Adipocyte (in vitro differentiated cells): ENCODE data around the gene MRTFA.
A peak's percentile ranks its signal among the peaks of the same experiment; 100 is the strongest.

Source experiments
- DNase-seq: peaks from one replicate; pipeline ENCODE4 v3.0.0-alpha.2; 2015; ENCODE audit warnings: low read depth
- H3K27me3 ChIP-seq: replicated peaks from 2 replicates; pipeline ENCODE4 v1.7.0; 2013; ENCODE audit warnings: mild to moderate bottlenecking, low read length, moderate library complexity; ENCODE audit not compliant: control insufficient read depth, insufficient read depth
- H3K36me3 ChIP-seq: 2 replicates; pipeline ENCODE4 v1.7.0; 2013; ENCODE audit warnings: low read length, mild to moderate bottlenecking, moderate library complexity; ENCODE audit not compliant: control insufficient read depth, insufficient read depth, severe bottlenecking
- H3K4me1 ChIP-seq: 2 replicates; pipeline ENCODE4 v1.7.0; 2013; ENCODE audit warnings: mild to moderate bottlenecking, low read length, moderate library complexity; ENCODE audit not compliant: control insufficient read depth, insufficient read depth
- H3K4me3 ChIP-seq: 2 replicates; pipeline ENCODE4 v1.7.0; 2013; ENCODE audit warnings: mild to moderate bottlenecking, low read length, moderate library complexity
- H3K9ac ChIP-seq: 2 replicates; pipeline ENCODE4 v1.7.0; 2013; ENCODE audit warnings: mild to moderate bottlenecking, low read length, moderate library complexity
- H3K9me3 ChIP-seq: 2 replicates; pipeline ENCODE4 v1.7.0; 2013; ENCODE audit warnings: mild to moderate bottlenecking, low read length, moderate library complexity; ENCODE audit not compliant: control insufficient read depth

Gene MRTFA

DNA sequence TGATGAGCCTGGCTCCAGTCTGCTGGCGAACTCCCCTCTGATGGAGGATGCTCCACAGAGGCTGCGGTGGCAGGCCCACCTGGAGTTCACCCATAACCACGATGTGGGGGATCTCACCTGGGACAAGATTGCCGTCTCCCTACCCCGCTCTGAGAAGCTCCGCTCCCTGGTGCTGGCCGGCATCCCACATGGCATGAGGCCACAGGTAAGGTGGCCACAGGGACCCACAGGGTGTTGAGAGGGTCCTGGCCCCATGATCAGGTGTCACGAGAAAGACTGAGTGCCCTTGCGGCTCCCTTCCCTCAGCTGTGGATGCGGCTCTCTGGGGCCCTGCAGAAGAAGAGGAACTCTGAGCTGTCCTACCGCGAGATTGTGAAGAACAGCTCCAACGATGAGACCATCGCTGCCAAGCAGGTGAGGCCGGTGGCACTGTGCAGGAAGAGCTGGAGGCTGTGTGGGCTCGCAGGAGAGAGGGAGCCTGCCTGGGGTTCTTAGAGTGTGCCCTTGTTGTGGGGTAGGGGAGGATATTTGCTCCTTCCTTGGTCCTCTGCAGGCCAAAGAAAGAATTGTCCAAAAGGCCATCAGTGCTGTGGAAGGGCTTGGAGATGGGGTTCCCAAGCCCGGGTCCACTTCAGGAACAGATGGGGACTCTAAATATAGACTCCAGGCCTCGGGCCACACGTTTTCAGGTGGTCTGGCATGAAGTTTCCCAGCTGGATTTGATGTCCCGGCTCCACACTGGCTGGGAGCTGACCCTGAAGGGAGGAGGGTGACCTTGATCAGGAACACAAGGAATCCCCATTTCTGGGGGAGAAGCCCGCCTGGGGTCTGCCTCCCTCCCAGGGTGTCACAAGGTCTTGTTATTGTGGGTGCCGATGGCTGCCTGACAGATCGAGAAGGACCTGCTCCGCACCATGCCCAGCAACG, 232.0 kb downstream of the MRTFA start:
- Histone ChIP-seq H3K4me1 (no peaks in the 10 kb centered on the region), H3K4me3 (no peak overlapping the region), H3K9ac (no peak overlapping the region), H3K27me3 (no peaks in the 10 kb centered on the region), H3K9me3 (no peaks in the 10 kb centered on the region), H3K36me3 (peaks cover 71% of the 10 kb centered on the region)
- no peak for DNase-seq

- Histone ChIP-seq H3K9ac (no peak overlapping the region), H3K4me3 (no peak overlapping the region), H3K9me3 (no peaks in the 10 kb centered on the region), H3K36me3 (peaks cover 62% of the 10 kb centered on the region), H3K4me1 (no peaks in the 10 kb centered on the region), H3K27me3 (no peaks in the 10 kb centered on the region)
- DNase-seq, result no peak
Measured at GRCh38 chr22:40403651-40404050, 232.9 kb downstream of the MRTFA start.

DNA sequence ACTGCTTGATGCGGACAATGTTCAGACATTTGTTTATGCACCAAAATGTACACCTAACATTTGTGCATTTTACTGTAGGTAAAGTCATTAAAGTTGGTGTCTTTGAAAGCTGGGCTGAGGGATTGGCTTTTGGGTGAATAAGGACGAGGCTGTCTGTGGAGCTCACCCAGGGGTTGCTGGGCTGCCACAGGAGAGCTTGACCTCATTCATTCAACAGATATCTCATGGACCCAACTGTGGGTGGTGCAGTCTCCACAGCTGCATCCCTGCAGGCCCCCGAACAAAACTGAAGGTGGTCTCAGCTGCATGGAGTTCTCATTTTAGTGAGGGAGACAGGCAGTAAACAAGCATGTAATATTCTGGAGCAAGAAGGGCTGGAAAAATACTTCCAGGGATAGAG, 233.4 kb downstream of the MRTFA start:
- Histone ChIP-seq H3K9ac (no peak overlapping the region), H3K27me3 (no peaks in the 10 kb centered on the region), H3K4me1 (no peaks in the 10 kb centered on the region), H3K36me3 (peaks cover 57% of the 10 kb centered on the region), H3K9me3 (no peaks in the 10 kb centered on the region), H3K4me3 (no peak overlapping the region)
- DNase-seq, result no peak

- Histone ChIP-seq H3K4me1 (no peaks in the 10 kb centered on the region), H3K36me3 (peaks cover 46% of the 10 kb centered on the region), H3K9me3 (no peaks in the 10 kb centered on the region), H3K27me3 (no peaks in the 10 kb centered on the region), H3K9ac (no peak overlapping the region), H3K4me3 (no peak overlapping the region)
- DNase-seq, result no peak
Measured at GRCh38 chr22:40401981-40402406, 234.5 kb downstream of the MRTFA start.

DNA sequence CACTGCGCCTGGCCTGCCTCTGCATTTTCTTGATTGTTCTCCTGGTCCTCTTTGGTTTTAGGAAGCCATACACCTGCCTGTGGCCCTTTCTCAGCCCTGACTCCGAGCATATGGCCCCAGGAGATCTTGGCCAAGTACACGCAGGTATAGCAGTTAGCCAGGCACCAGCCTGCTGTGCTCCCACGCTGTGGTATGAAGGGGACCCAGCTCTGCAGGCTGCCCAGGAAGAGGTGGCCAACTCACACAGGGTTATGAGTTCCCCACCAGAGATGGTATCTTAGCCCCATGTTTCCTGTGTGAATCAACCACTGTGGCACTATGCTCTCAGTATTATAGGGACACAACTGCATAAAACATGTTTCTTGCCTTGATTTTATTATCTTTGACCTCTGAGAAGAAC, 235.0 kb downstream of the MRTFA start:
- DNase-seq, result no peak
- Histone ChIP-seq H3K4me1 (no peaks in the 10 kb centered on the region), H3K9me3 (no peaks in the 10 kb centered on the region), H3K9ac (no peak overlapping the region), H3K36me3 (peaks cover 41% of the 10 kb centered on the region), H3K4me3 (no peak overlapping the region), H3K27me3 (no peaks in the 10 kb centered on the region)

DNA sequence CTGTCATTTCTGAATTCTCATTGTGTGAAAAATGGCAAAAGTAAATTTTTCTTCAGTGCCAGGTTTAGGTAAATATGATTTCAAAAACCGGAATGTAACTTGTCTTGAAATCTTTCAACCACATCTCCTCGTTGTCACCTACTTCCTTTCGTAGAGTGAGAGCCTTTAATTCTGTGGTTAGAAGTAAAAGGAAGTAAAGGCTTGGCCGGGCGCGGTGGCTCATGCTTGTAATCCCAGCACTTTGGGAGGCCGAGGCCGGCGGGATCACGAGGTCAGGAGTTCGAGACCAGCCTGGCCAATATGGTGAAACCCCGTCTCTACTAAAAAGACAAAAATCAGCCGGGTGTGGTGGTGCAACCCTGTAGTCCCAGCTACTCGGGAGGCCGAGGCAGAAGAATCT, 236.4 kb downstream of the MRTFA start:
- no peak for DNase-seq
- no peak overlapping the region for H3K4me3 ChIP-seq
- no peaks in the 10 kb centered on the region for H3K4me1 ChIP-seq
- H3K36me3 ChIP-seq, result peaks cover 36% of the 10 kb centered on the region
- H3K9ac ChIP-seq, result no peak overlapping the region
- H3K27me3 ChIP-seq, result no peaks in the 10 kb centered on the region
- no peaks in the 10 kb centered on the region for H3K9me3 ChIP-seq

- no peak overlapping the region for H3K4me3 ChIP-seq
- no peaks in the 10 kb centered on the region for H3K27me3 ChIP-seq
- peaks cover 31% of the 10 kb centered on the region for H3K36me3 ChIP-seq
- no peak overlapping the region for H3K9ac ChIP-seq
- no peak for DNase-seq
- no peaks in the 10 kb centered on the region for H3K9me3 ChIP-seq
- H3K4me1 ChIP-seq, result no peaks in the 10 kb centered on the region
Measured at GRCh38 chr22:40399621-40400020, 236.9 kb downstream of the MRTFA start.

- Histone ChIP-seq H3K9ac (no peak overlapping the region), H3K36me3 (peaks cover 21% of the 10 kb centered on the region), H3K4me3 (no peak overlapping the region), H3K9me3 (no peaks in the 10 kb centered on the region), H3K27me3 (no peaks in the 10 kb centered on the region), H3K4me1 (no peaks in the 10 kb centered on the region)
- DNase-seq, result no peak
Measured at GRCh38 chr22:40397396-40397795, 239.1 kb downstream of the MRTFA start.

DNA sequence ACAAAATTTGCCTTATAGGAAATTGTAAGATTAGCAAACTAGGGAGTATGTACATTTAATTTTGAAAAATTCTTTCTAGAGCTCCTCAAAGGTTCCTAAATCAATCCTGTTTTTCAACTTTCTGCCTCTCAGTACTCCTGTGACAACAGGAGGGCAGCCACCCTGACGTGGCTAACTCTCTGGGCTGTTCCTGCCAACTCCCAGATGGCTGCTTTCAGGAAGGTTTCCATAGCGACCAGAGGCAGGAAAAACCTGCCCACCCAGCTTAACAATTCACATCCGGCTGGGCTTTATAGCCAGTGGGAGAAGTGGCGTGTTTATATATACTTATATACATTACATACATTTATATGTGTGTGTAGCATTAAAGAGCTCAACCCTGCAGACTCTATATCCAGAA, 239.6 kb downstream of the MRTFA start:
- DNase-seq, result peak; percentile 54

DNA sequence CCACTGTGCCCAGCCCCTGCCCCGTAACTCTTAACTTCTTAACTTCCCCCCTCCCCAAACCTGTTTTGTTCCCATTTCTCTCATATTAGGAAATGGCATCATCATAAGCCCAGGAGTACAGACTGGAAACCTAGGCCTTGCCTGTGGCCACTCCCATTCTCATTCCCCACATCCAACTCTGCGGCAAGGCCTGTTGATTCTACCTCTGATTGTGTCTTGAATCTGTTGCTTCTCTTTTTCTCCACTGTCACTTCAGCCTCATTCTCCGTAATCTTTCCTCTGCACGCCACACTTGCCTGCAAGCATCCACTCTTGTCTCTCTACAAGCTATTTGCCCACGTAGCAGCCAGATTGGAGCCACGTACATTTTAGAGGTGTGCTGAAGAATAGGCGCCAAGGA, 240.9 kb downstream of the MRTFA start:
- H3K4me3 ChIP-seq, result no peak overlapping the region
- no peaks in the 10 kb centered on the region for H3K9me3 ChIP-seq
- peaks cover 13% of the 10 kb centered on the region for H3K36me3 ChIP-seq
- H3K27me3 ChIP-seq, result no peaks in the 10 kb centered on the region
- no peaks in the 10 kb centered on the region for H3K4me1 ChIP-seq
- no peak for DNase-seq
- H3K9ac ChIP-seq, result no peak overlapping the region

More for the DNA sequence above, 239.6 kb downstream of the MRTFA start:
- peaks cover 18% of the 10 kb centered on the region for H3K36me3 ChIP-seq
- H3K4me1 ChIP-seq, result no peaks in the 10 kb centered on the region
- no peaks in the 10 kb centered on the region for H3K9me3 ChIP-seq
- H3K27me3 ChIP-seq, result no peaks in the 10 kb centered on the region
- no peak overlapping the region for H3K9ac ChIP-seq
- H3K4me3 ChIP-seq, result no peak overlapping the region

DNA sequence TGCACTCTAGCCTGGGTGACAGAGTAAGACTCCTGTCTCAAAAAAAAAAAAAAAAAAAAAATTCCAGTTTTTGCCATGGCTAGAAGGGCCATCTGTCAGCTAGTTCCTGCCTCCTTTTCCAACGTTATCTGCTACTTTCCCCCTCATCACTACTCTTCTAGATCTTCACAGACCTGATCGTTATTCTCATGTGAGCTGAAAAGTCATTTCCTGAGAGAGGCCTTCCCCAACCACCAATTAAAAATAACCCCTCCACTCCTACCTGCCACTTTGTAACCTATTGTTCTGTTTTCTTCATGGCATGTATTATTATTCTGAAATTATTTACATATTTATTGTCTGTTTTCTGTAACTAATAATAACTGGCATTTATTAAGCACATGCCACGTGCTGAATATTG, 241.9 kb downstream of the MRTFA start:
- Histone ChIP-seq H3K4me1 (no peaks in the 10 kb centered on the region), H3K27me3 (no peaks in the 10 kb centered on the region), H3K4me3 (no peak overlapping the region), H3K9me3 (no peaks in the 10 kb centered on the region), H3K36me3 (peaks cover 13% of the 10 kb centered on the region), H3K9ac (no peak overlapping the region)
- DNase-seq, result no peak

- Histone ChIP-seq H3K4me1 (no peaks in the 10 kb centered on the region), H3K4me3 (no peak overlapping the region), H3K9me3 (no peaks in the 10 kb centered on the region), H3K9ac (no peak overlapping the region), H3K36me3 (peaks cover 13% of the 10 kb centered on the region), H3K27me3 (no peaks in the 10 kb centered on the region)
- no peak for DNase-seq
Measured at GRCh38 chr22:40392618-40393017, 243.9 kb downstream of the MRTFA start.
